Mesothelial cell of epicardium (in vitro differentiated cells): ENCODE data around the gene TLR2. TPM values are rescaled to one million over a fixed set of nuclear protein-coding genes. Genes with fewer than 3 reads are reported as not detected.

Source experiments
- DNase-seq, 2 experiments: peaks; one replicate each; pipeline ENCODE4 v3.0.0; 2021; ENCODE audit warnings: low spot score in 2 of 2; ENCODE audit not compliant: unreplicated experiment in 2 of 2
- H3K27ac Mint-ChIP-seq: 2 replicates; pipeline ENCODE4 v1.8.0; 2021; ENCODE audit warnings: mixed read lengths
- H3K27me3 Mint-ChIP-seq: 2 replicates; pipeline ENCODE4 v1.8.0; 2021; ENCODE audit warnings: low read depth, mixed read lengths
- H3K36me3 Mint-ChIP-seq: 2 replicates; pipeline ENCODE4 v1.8.0; 2021; ENCODE audit warnings: mixed read lengths
- H3K4me1 Mint-ChIP-seq: 2 replicates; pipeline ENCODE4 v1.8.0; 2021; ENCODE audit warnings: mixed read lengths
- H3K4me3 Mint-ChIP-seq: 2 replicates; pipeline ENCODE4 v1.8.0; 2021; ENCODE audit warnings: mild to moderate bottlenecking, moderate library complexity, mixed read lengths
- H3K9me3 Mint-ChIP-seq: 2 replicates; pipeline ENCODE4 v1.8.0; 2021; ENCODE audit warnings: mixed read lengths
- total RNA-seq: library from RNA; stranded (reverse); gene quantifications from 3 replicates; pipeline ENCODE4 v1.2.1, GENCODE V29; 2021
- TF ChIP-seq, protein P1 (sequence below): fragments of 200-600 bp; sonication (generic); IDR thresholded peaks from one replicate; pipeline ENCODE4 v1.5.0; 2021; ENCODE audit warnings: antibody characterized with exemption; ENCODE audit not compliant: unreplicated experiment

The TLR2 gene
- total RNA-seq, 1 donor from 2014 or later: 2.9 TPM

DNA sequence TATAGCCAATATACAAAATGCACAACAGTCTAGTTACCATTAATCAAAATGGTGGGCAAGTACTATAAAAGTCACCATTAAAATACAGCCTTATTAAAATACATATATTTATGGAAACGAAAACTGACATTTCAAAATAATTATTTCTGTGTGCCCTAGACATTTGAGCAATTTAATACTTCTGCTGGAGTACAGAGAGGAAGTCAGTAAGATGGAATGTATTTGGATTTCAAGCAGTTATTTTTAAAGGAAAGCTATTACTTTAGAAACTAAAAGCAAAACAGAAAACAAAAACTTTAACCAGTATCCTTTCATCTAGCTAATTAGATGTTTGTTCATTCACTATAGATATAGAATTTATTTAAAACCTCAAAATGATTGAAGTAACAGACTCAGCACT, 37.8 kb upstream of the TLR2 start:
- Mint-ChIP-seq H3K36me3 (no peaks in the 10 kb centered on the region), H3K4me3 (no peak overlapping the region), H3K27ac (no peak overlapping the region), H3K27me3 (peaks cover 6% of the 10 kb centered on the region), H3K9me3 (peaks cover 8% of the 10 kb centered on the region), H3K4me1 (no peaks in the 10 kb centered on the region)
- TF ChIP-seq, protein P1, sequence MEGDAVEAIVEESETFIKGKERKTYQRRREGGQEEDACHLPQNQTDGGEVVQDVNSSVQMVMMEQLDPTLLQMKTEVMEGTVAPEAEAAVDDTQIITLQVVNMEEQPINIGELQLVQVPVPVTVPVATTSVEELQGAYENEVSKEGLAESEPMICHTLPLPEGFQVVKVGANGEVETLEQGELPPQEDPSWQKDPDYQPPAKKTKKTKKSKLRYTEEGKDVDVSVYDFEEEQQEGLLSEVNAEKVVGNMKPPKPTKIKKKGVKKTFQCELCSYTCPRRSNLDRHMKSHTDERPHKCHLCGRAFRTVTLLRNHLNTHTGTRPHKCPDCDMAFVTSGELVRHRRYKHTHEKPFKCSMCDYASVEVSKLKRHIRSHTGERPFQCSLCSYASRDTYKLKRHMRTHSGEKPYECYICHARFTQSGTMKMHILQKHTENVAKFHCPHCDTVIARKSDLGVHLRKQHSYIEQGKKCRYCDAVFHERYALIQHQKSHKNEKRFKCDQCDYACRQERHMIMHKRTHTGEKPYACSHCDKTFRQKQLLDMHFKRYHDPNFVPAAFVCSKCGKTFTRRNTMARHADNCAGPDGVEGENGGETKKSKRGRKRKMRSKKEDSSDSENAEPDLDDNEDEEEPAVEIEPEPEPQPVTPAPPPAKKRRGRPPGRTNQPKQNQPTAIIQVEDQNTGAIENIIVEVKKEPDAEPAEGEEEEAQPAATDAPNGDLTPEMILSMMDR: no peak
- DNase-seq: no peak

DNA sequence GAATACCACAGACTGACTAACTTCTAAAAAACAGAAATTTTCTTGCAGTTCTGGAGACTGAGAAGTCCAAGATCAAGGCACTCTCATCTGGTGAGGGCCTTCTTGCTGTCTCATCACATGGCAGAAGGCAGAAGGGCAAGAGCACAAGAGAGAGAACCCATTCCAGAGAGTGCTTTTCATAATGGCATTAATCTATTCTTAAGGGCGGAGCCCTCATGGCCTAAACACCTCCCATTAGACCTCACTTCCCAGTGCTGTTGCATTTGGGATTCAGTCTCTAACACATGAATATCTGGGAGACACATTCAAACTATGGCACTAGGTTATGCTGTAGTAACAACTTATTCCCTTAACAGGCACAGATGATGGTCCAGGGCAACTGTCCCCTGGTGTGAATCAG, 37.1 kb upstream of the TLR2 start:
- peaks cover 8% of the 10 kb centered on the region for H3K9me3 Mint-ChIP-seq
- H3K4me1 Mint-ChIP-seq: no peaks in the 10 kb centered on the region

DNA sequence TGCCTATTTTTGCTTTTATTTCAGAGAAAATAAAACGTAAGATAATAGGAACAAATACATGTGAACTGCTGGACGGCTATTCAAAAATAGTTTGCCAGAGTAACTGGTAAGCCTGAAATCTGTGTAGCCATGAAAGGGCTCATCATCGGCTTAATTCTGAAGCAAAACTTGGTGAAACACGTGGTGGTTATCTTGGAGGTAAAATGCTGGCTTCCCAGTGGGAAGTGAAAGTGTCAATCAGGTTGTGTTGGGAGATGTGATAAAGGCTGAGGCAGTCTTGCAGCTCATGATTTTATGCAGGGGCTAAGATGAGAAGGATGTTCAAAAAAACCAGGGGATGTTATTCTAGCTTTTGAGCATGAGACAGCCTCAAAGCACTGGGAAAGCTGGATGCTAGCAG, 36.1 kb upstream of the TLR2 start:
- Mint-ChIP-seq H3K27ac (no peak overlapping the region), H3K4me1 (no peaks in the 10 kb centered on the region), H3K9me3 (peaks cover 8% of the 10 kb centered on the region), H3K27me3 (peaks cover 6% of the 10 kb centered on the region), H3K4me3 (no peak overlapping the region), H3K36me3 (no peaks in the 10 kb centered on the region)
- TF ChIP-seq, protein P1: no peak
- DNase-seq: no peak

More for the DNA sequence above, 37.1 kb upstream of the TLR2 start:
- H3K36me3 Mint-ChIP-seq: no peaks in the 10 kb centered on the region
- no peak for DNase-seq
- no peak overlapping the region for H3K27ac Mint-ChIP-seq
- peaks cover 6% of the 10 kb centered on the region for H3K27me3 Mint-ChIP-seq
- TF ChIP-seq, protein P1: no peak
- no peak overlapping the region for H3K4me3 Mint-ChIP-seq

DNA sequence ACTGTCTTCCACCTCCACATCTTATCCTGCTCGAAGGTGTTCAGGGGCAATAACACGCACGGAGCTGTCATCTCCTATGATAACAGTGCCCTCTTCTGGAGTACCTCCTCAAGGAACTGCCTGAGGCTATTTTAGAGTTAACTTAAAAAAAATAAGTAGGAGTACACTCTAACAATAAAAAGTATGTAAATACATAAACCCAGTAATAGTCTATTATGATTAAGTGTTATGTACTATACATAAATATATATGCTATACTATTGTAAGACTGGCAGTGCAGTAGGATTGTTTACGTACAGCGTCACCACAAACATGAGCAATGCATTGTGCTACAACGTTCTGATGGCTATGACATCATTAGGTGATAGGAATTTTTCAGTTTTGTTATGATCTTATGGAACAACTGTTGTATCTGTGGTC, 34.5 kb upstream of the TLR2 start:
- no peak for DNase-seq
- TF ChIP-seq, protein P1: no peak
- H3K36me3 Mint-ChIP-seq: no peaks in the 10 kb centered on the region
- no peak overlapping the region for H3K4me3 Mint-ChIP-seq
- peaks cover 6% of the 10 kb centered on the region for H3K27me3 Mint-ChIP-seq
- no peak overlapping the region for H3K27ac Mint-ChIP-seq
- peaks cover 8% of the 10 kb centered on the region for H3K9me3 Mint-ChIP-seq
- H3K4me1 Mint-ChIP-seq: no peaks in the 10 kb centered on the region

DNA sequence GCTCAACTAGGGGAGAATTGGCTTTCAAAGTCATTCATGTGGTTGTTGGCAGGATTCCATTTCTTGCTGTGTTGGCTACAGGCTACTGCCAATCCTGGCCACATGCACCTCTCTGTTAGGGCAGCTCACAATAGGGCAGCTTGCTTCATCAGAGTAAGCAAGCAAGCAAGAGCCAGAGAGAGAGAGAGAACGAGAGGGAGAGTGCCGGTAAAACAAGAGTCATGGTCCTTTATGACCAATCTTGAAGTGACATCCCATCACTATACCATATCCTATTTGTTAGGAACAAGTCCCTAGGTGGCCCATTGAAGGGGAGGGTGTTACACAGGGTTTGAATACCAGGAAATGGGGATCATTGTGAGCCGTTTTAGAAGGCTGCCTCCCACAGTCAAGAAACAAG, 33.0 kb upstream of the TLR2 start:
- no peak overlapping the region for H3K4me3 Mint-ChIP-seq

More for the DNA sequence above, 33.0 kb upstream of the TLR2 start:
- Mint-ChIP-seq H3K27ac (no peak overlapping the region), H3K36me3 (no peaks in the 10 kb centered on the region), H3K4me1 (no peaks in the 10 kb centered on the region), H3K9me3 (no peaks in the 10 kb centered on the region), H3K27me3 (peaks cover 10% of the 10 kb centered on the region)
- TF ChIP-seq, protein P1: no peak
- DNase-seq: no peak
